T follicular helper cell (primary cell): Measurements from ENCODE around the gene DHX36.

Experiments used
- DNase-seq: peaks from one replicate; pipeline ENCODE4 v3.0.0-alpha.2; 2020; ENCODE audit warnings: low read depth

Gene DHX36

GRCh38 chr3:154223519-154223918 lies 100.8 kb downstream of the DHX36 start:
- DNase-seq, result no peak
